A549 (cell line): ENCODE results near the gene NTN1. TPM values are rescaled to one million over a fixed set of nuclear protein-coding genes. Genes with fewer than 3 reads are reported as not detected.

Source experiments
- ATAC-seq, 2 experiments: fragments of 200-7000 bp in 1 of 2; fragments of >200 bp in 1 of 2; cut with Nextera tagmentation in 1 of 2; cut with Tn5 transposase in 1 of 2; 3 replicates each; pipeline versions ENCODE4 v1.8.0 to v1.9.1; 2018 to 2020; ENCODE audit warnings: mild to moderate bottlenecking in 1 of 2, moderate library complexity in 1 of 2
- CTCF ChIA-PET: fragments of 300-600 bp; sonication (Branson Sonifier 250); formaldehyde crosslinking; extraction: SDS; loops from one replicate; lab custom pipeline; 2021; ENCODE audit warnings: antibody characterized with exemption, inconsistent platforms; lab: Yijun Ruan, JAX
- POLR2A ChIA-PET: fragments of 350-600 bp; formaldehyde crosslinking; extraction: SDS; loops from one replicate; lab custom pipeline; 2021; ENCODE audit warnings: antibody characterized with exemption, inconsistent platforms; lab: Yijun Ruan, JAX
- DNase-seq, 2 experiments: peaks; one replicate each; pipeline versions ENCODE4 v3.0.0 to v3.0.0-alpha.2; 2011 to 2016; ENCODE audit warnings: low read depth in 1 of 2, low spot score in 1 of 2
- FAIRE-seq: peaks from 2 replicates; lab custom pipeline; 2011; peaks lifted over from hg19 to GRCh38; lab: Jason Lieb, UNC
- H3K27ac ChIP-seq, 2 experiments: fragments of >200 bp; sonication (Bioruptor Twin); formaldehyde crosslinking; 3 replicates each; pipeline ENCODE4 v1.5.1; 2016 to 2017
- H3K4me1 ChIP-seq: fragments of >200 bp; sonication (Bioruptor Twin); formaldehyde crosslinking; 3 replicates; pipeline ENCODE4 v1.6.1; 2016
- H3K4me2 ChIP-seq: fragments of >200 bp; sonication (Bioruptor Twin); formaldehyde crosslinking; 3 replicates; pipeline ENCODE4 v1.6.1; 2016
- H3K4me3 ChIP-seq: fragments of >200 bp; sonication (Bioruptor Twin); formaldehyde crosslinking; 3 replicates; pipeline ENCODE4 v1.5.1; 2016
- H3K9me3 ChIP-seq: fragments of >200 bp; sonication (Bioruptor Twin); formaldehyde crosslinking; 3 replicates; pipeline ENCODE4 v1.6.1; 2016
- CBX2 ChIP-seq: fragments of 200-600 bp; sonication (generic); IDR thresholded peaks from 2 replicates; pipeline ENCODE4 v1.6.1; 2016; ENCODE audit warnings: low read depth, mild to moderate bottlenecking, borderline replicate concordance
- FOSL2 ChIP-seq, 2 experiments: fragments of 450-650 bp in 1 of 2; fragments of >200 bp in 1 of 2; sonication (Bioruptor Twin) in 1 of 2; formaldehyde crosslinking; IDR thresholded peaks; 2 replicates each; pipeline versions ENCODE4 v1.5.0 to v1.6.1; 2016 to 2020; ENCODE audit warnings: mild to moderate bottlenecking in 1 of 2, moderate library complexity in 1 of 2
- HEYL ChIP-seq: fragments of 250-450 bp; sonication (Bioruptor Pico); IDR thresholded peaks from 2 replicates; pipeline ENCODE4 v1.8.0; 2021; ENCODE audit warnings: mild to moderate bottlenecking, moderate library complexity
- HOXB13 ChIP-seq: fragments of 250-450 bp; sonication (Bioruptor Pico); IDR thresholded peaks from 2 replicates; pipeline ENCODE4 v1.5.0; 2020; ENCODE audit warnings: low read depth, mild to moderate bottlenecking, moderate library complexity
- HOXB5 ChIP-seq: fragments of 250-450 bp; sonication (Bioruptor Pico); IDR thresholded peaks from 2 replicates; pipeline ENCODE4 v1.5.0; 2020; ENCODE audit warnings: mild to moderate bottlenecking, moderate library complexity
- KDM5A ChIP-seq: fragments of 200-600 bp; sonication (generic); IDR thresholded peaks from 2 replicates; pipeline ENCODE4 v1.6.1; 2016; ENCODE audit warnings: antibody characterized with exemption, mild to moderate bottlenecking
- RARB ChIP-seq: fragments of 250-450 bp; sonication (Bioruptor Pico); IDR thresholded peaks from 2 replicates; pipeline ENCODE4 v1.8.0; 2021; ENCODE audit warnings: mild to moderate bottlenecking, moderate library complexity
- SREBF2 ChIP-seq: fragments of 450-650 bp; IDR thresholded peaks from 2 replicates; pipeline ENCODE4 v1.6.1; 2014; ENCODE audit warnings: mild to moderate bottlenecking, moderate library complexity
- ZNF302 ChIP-seq: fragments of 250-450 bp; sonication (Bioruptor Pico); IDR thresholded peaks from 2 replicates; pipeline ENCODE4 v1.9.0; 2021; ENCODE audit warnings: inconsistent platforms, mild to moderate bottlenecking, moderate library complexity
- WGBS: methylation state at CpG from one replicate; pipeline ENCODE4 v1.1.6; 2017; ENCODE audit errors: missing lambda C conversion rate; 5-methylcytosine and 5-hydroxymethylcytosine counted together
- polyA plus RNA-seq, 4 experiments: library from polyadenylated mRNA; depleted of rRNA in 3 of 4; stranded (reverse); fragments of >200 nt; fragmentation: RNase III in 1 of 4; extraction: RNeasy Plus Mini Kit Qiagen cat#74134 plus additional on column Dnase treatment in 1 of 4; gene quantifications; 2 replicates in 3 of 4; 3 replicates in 1 of 4; pipeline ENCODE4 v1.2.3, GENCODE V29; 2011 to 2017
- TF ChIP-seq, protein P1 (sequence below): fragments of 250-450 bp; sonication (Bioruptor Pico); IDR thresholded peaks from 2 replicates; pipeline ENCODE4 v1.5.0; 2021; ENCODE audit warnings: mild to moderate bottlenecking, moderate library complexity, borderline replicate concordance
- TF ChIP-seq, protein P2 (sequence below): fragments of 200-600 bp; sonication (generic); IDR thresholded peaks from 2 replicates; pipeline ENCODE4 v1.6.1; 2016; ENCODE audit warnings: antibody characterized with exemption, mild to moderate bottlenecking, moderate library complexity
- TF ChIP-seq, protein P3 (sequence below): IDR thresholded peaks from 2 replicates; pipeline ENCODE4 v1.6.1; 2012
- TF ChIP-seq, protein P4 (sequence below): fragments of 250-450 bp; sonication (Bioruptor Pico); IDR thresholded peaks from 2 replicates; pipeline ENCODE4 v1.5.0; 2020; ENCODE audit warnings: low read depth, mild to moderate bottlenecking, moderate library complexity
- TF ChIP-seq, protein P5 (sequence below): fragments of >200 bp; sonication (Bioruptor Twin); formaldehyde crosslinking; IDR thresholded peaks from 2 replicates; pipeline ENCODE4 v1.6.1; 2016
- TF ChIP-seq, protein P6 (sequence below): IDR thresholded peaks from 2 replicates; pipeline ENCODE4 v1.6.1; 2012

The NTN1 gene
- polyA plus RNA-seq, 2 of the 4 experiments (the other 2 are of a cell fraction), result 0.12 to 0.13 TPM

DNA sequence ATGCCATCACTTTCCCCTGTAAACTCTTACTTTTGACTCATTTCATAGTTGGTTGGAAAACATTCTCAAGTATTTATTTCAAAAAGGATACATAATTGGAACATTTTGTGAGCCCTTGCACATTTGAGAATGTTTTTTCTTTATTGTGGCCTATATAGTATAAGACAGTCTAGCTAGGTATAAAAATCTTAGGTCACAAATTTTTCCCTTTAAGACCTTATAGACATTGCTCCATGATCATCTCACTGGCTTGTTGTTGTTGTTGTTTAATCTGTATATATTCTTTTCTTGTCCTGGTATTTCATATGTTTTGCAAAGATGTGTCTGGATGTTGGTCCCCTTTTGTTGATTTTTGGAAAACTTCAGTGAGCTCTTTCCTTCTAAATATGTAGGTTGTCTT, 194.2 kb downstream of the NTN1 start:
- FAIRE-seq (no peak), ATAC-seq (no peak), DNase-seq (no peak)
- ChIA-PET CTCF (interaction anchor here (1.4 kb wide), 1 partner anchor 41 kb away, joined by 3 read pairs; no protein-coding TSS in a partner anchor), POLR2A (no interaction called here)
- TF ChIP-seq, protein P1, sequence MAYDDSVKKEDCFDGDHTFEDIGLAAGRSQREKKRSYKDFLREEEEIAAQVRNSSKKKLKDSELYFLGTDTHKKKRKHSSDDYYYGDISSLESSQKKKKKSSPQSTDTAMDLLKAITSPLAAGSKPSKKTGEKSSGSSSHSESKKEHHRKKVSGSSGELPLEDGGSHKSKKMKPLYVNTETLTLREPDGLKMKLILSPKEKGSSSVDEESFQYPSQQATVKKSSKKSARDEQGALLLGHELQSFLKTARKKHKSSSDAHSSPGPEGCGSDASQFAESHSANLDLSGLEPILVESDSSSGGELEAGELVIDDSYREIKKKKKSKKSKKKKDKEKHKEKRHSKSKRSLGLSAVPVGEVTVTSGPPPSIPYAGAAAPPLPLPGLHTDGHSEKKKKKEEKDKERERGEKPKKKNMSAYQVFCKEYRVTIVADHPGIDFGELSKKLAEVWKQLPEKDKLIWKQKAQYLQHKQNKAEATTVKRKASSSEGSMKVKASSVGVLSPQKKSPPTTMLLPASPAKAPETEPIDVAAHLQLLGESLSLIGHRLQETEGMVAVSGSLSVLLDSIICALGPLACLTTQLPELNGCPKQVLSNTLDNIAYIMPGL (CRISPR knock-in tag), result no peak
- TF ChIP-seq, protein P2, sequence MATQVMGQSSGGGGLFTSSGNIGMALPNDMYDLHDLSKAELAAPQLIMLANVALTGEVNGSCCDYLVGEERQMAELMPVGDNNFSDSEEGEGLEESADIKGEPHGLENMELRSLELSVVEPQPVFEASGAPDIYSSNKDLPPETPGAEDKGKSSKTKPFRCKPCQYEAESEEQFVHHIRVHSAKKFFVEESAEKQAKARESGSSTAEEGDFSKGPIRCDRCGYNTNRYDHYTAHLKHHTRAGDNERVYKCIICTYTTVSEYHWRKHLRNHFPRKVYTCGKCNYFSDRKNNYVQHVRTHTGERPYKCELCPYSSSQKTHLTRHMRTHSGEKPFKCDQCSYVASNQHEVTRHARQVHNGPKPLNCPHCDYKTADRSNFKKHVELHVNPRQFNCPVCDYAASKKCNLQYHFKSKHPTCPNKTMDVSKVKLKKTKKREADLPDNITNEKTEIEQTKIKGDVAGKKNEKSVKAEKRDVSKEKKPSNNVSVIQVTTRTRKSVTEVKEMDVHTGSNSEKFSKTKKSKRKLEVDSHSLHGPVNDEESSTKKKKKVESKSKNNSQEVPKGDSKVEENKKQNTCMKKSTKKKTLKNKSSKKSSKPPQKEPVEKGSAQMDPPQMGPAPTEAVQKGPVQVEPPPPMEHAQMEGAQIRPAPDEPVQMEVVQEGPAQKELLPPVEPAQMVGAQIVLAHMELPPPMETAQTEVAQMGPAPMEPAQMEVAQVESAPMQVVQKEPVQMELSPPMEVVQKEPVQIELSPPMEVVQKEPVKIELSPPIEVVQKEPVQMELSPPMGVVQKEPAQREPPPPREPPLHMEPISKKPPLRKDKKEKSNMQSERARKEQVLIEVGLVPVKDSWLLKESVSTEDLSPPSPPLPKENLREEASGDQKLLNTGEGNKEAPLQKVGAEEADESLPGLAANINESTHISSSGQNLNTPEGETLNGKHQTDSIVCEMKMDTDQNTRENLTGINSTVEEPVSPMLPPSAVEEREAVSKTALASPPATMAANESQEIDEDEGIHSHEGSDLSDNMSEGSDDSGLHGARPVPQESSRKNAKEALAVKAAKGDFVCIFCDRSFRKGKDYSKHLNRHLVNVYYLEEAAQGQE, result no peak
- TF ChIP-seq, protein P3, sequence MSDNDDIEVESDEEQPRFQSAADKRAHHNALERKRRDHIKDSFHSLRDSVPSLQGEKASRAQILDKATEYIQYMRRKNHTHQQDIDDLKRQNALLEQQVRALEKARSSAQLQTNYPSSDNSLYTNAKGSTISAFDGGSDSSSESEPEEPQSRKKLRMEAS, result no peak
- TF ChIP-seq, protein P4, sequence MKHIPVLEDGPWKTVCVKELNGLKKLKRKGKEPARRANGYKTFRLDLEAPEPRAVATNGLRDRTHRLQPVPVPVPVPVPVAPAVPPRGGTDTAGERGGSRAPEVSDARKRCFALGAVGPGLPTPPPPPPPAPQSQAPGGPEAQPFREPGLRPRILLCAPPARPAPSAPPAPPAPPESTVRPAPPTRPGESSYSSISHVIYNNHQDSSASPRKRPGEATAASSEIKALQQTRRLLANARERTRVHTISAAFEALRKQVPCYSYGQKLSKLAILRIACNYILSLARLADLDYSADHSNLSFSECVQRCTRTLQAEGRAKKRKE (CRISPR knock-in tag), result no peak
- TF ChIP-seq ZNF302 (CRISPR knock-in tag) (no peak), CBX2 (no peak), HEYL (CRISPR knock-in tag) (no peak), KDM5A (no peak), SREBF2 (no peak), RARB (CRISPR knock-in tag) (no peak)
- TF ChIP-seq, protein P5, sequence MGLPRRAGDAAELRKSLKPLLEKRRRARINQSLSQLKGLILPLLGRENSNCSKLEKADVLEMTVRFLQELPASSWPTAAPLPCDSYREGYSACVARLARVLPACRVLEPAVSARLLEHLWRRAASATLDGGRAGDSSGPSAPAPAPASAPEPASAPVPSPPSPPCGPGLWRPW, result no peak
- no peak overlapping the region for H3K4me3 ChIP-seq
- H3K27ac ChIP-seq, result no peak overlapping the region
- H3K4me1 ChIP-seq, result peaks cover 11% of the 10 kb centered on the region; the same call in 2 of the 3 replicates
- peaks cover 20% of the 10 kb centered on the region for H3K9me3 ChIP-seq
- no peak overlapping the region for H3K4me2 ChIP-seq

DNA sequence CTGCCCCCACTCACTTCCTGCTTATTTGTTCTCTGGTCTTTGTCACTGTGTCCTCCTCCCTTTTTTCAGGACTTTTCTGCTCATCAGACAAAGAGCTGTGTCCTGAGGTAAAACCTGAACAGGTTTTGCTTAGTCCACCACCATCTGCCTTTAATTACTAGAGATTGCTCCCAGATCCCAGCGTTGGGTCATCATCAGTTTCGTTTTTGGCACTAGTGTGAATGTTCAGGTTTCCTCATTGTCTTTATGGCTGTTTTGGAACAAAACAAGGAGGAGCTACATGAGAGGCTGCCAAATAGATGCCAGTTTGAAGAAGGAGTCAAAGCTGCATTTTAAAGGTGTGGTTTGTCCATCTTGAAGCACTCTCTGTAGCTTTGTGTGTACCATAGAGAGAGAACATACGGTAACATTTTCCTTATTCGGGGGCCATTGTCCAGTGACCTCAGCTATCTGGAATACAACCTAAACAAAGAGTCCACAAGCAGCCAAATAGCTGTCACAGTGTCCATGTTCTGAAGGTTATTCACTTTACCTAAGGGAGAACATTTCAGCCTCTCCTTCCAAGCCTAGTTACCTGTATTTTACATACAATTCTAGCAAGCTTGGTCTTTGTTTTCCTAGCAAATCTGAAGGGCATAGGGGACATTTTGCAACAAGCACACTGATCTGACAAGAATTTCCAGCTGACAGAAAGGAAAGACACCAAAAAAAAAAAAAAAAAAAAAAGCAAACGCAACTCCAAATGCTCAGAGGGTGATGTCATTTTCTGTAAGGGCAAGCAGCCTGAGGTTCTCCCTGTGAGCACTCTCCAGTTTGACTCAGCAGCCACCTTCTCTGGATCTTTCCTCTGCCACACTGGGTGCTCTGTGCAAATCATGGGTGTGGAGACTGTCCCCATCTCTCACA, 196.1 kb downstream of the NTN1 start:
- DNase-seq, result no peak
- ChIA-PET POLR2A (interaction anchor here (0.6 kb wide), 1 partner anchor 23 kb away, joined by 3 read pairs; no protein-coding TSS in a partner anchor), CTCF (interaction anchor here (1.3 to 2.3 kb wide), 3 partner anchors 11 to 305 kb away, joined by 4 to 6 read pairs (median 5); no protein-coding TSS in a partner anchor)
- ATAC-seq, result peak; percentile 63 to 66; a peak in 4 of 6 replicates
- H3K27ac ChIP-seq, result peak overlapping the region; percentile 47 to 52; a peak in 3 of 6 replicates
- TF ChIP-seq, protein P3, result no peak
- TF ChIP-seq HOXB5 (CRISPR knock-in tag), result no peak
- TF ChIP-seq, protein P6, sequence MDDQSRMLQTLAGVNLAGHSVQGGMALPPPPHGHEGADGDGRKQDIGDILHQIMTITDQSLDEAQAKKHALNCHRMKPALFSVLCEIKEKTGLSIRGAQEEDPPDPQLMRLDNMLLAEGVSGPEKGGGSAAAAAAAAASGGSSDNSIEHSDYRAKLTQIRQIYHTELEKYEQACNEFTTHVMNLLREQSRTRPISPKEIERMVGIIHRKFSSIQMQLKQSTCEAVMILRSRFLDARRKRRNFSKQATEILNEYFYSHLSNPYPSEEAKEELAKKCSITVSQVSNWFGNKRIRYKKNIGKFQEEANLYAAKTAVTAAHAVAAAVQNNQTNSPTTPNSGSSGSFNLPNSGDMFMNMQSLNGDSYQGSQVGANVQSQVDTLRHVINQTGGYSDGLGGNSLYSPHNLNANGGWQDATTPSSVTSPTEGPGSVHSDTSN, result no peak
- no peak for TF ChIP-seq KDM5A
- no peak for TF ChIP-seq HOXB13 (CRISPR knock-in tag)
- no peak for TF ChIP-seq FOSL2 (IDR thresholded peaks at IDR 0.05)
- no peak for TF ChIP-seq FOSL2 (CRISPR knock-in tag; IDR thresholded peaks at IDR 0.05)
- TF ChIP-seq, protein P2, result no peak
- H3K4me2 ChIP-seq, result peak overlapping the region; percentile 36
- 29% methylated on average over 5 of the region's 5 CpGs for WGBS
- FAIRE-seq, result no peak
- peaks cover 11% of the 10 kb centered on the region; the same call in 2 of the 3 replicates for H3K4me1 ChIP-seq
- peaks cover 20% of the 10 kb centered on the region for H3K9me3 ChIP-seq
- H3K4me3 ChIP-seq, result no peak overlapping the region
